ENCODE measurements around the gene LRRC27. TPM values are rescaled to one million over a fixed set of nuclear protein-coding genes. Genes with fewer than 3 reads are reported as not detected.

LRRC27 gene
- total and polyA plus RNA-seq, 4 experiments from 2014 or later: 0.90 to 3.8 (median 3.0) TPM

DNA sequence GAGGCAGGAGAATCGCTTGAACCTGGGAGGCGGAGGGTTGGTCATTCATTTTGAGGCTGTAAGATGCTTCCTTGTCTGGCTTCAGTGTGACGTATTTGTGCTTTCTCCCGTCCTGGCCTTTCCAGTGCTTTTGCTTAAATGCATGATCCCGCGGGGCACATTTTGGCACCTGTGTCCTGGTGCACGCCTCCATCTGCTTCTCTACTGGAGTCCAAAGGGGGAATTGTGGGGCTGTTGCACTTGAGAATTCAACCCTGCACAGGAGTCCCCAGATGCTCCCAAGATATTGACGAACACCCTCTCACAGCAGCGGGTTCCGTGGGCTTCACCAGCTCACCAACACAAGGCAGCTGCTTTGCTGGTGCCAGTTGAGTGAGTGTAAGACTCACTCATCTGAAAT, 10.3 kb upstream of the LRRC27 start:
- no peaks in the 10 kb centered on the region for H3K27me3 ChIP-seq (ENCODE audit: insufficient read depth, low read length)
- DNase-seq: no peak
- Mint-ChIP-seq H3K27ac (no peak overlapping the region), H3K4me1 (peaks cover 9 to 19% (median 11%) of the 10 kb centered on the region in 4 donors), H3K4me3 (no peak overlapping the region), H3K9me3 (no peaks in the 10 kb centered on the region), H3K27me3 (no peaks in the 10 kb centered on the region), H3K36me3 (peaks cover 16 to 26% of the 10 kb centered on the region in 2 donors)
- H3K4me3 ChIP-seq (ENCODE audit: low read length in 2 of 2): no peak overlapping the region
- no peaks in the 10 kb centered on the region for H3K36me3 ChIP-seq (ENCODE audit: insufficient read depth, low read length)
- H3K9me3 ChIP-seq (ENCODE audit: control insufficient read depth in 1 of 2, low read length in 2 of 2): no peaks in the 10 kb centered on the region
- H3K27ac ChIP-seq (ENCODE audit: low read depth, low read length): no peak overlapping the region
- intact Hi-C loops (cut with micrococcal nuclease): no loop called here
- no peaks in the 10 kb centered on the region for H3K4me1 ChIP-seq (ENCODE audit: insufficient read depth, low read length)
- POLR2A ChIA-PET (ENCODE audit: partially characterized antibody): no interaction called here
- CTCF ChIA-PET (ENCODE audit: partially characterized antibody): interaction anchor here (0.6 kb wide), 1 partner anchor 9 kb away, joined by 3 read pairs; no protein-coding TSS in a partner anchor

DNA sequence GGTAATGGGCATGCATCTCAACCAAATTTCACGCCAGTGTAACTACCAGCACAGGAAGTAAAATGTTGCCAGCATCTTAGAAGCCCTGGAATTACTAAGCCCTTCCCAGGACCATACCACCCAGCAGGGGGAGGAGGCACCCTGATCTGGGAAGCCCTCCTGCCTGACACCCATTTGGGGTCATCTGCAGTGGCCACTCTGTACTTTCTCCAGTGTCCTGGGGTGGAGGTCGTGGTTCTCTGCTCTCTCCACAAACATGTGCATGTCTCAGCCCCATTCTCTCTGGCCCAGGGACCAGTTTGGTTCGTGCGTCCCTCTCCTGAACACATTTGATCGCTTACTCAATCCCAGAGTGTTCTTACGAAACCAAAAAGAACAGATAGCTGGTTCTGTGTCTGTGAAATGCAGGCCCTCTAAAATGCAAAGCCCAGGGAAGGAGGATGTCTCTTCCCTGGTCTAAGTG, 9.4 kb upstream of the LRRC27 start:
- CTCF ChIA-PET (ENCODE audit: partially characterized antibody): interaction anchor here (0.6 kb wide), 1 partner anchor 8 kb away, joined by 3 read pairs; no protein-coding TSS in a partner anchor
- H3K27ac Mint-ChIP-seq: no peak overlapping the region

DNA sequence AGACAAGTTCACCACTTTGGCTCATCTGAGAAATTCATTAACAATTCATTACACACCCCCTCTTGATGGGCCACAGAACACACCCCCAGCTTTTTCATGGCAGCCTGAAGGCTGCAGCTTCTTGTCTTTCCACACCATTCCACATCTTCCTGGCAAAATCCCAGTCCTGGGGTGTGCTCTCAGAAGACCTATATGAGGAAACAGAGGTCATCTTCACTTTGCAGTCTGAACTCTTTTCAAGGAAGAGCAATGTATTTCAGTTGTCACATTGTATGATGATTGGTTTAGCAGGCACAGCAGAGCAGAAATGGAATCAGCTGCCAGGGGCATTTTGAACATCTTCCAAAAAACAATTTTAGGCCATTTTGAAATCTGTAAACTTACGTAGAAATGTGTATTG, 7.8 kb upstream of the LRRC27 start:
- no peak for DNase-seq
- H3K4me1 Mint-ChIP-seq: peaks cover 16 to 38% (median 30%) of the 10 kb centered on the region in 4 donors
- CTCF ChIA-PET (ENCODE audit: partially characterized antibody): no interaction called here

More for the DNA sequence above, 9.4 kb upstream of the LRRC27 start:
- Histone ChIP-seq H3K9me3 (ENCODE audit: control insufficient read depth in 1 of 2, low read length in 2 of 2) (no peaks in the 10 kb centered on the region), H3K27ac (ENCODE audit: low read depth, low read length) (no peak overlapping the region), H3K27me3 (ENCODE audit: insufficient read depth, low read length) (no peaks in the 10 kb centered on the region), H3K36me3 (ENCODE audit: insufficient read depth, low read length) (no peaks in the 10 kb centered on the region), H3K4me1 (ENCODE audit: insufficient read depth, low read length) (no peaks in the 10 kb centered on the region), H3K4me3 (ENCODE audit: low read length in 2 of 2) (no peak overlapping the region)
- intact Hi-C loops (cut with micrococcal nuclease): no loop called here
- Mint-ChIP-seq H3K4me3 (no peak overlapping the region), H3K4me1 (peaks cover 13 to 23% (median 17%) of the 10 kb centered on the region in 4 donors), H3K36me3 (peaks cover 20 to 30% of the 10 kb centered on the region in 2 donors), H3K9me3 (peaks cover 0 to 3% (median 0%) of the 10 kb centered on the region in 8 donors), H3K27me3 (no peaks in the 10 kb centered on the region)
- no peak for DNase-seq
- POLR2A ChIA-PET (ENCODE audit: partially characterized antibody): no interaction called here

DNA sequence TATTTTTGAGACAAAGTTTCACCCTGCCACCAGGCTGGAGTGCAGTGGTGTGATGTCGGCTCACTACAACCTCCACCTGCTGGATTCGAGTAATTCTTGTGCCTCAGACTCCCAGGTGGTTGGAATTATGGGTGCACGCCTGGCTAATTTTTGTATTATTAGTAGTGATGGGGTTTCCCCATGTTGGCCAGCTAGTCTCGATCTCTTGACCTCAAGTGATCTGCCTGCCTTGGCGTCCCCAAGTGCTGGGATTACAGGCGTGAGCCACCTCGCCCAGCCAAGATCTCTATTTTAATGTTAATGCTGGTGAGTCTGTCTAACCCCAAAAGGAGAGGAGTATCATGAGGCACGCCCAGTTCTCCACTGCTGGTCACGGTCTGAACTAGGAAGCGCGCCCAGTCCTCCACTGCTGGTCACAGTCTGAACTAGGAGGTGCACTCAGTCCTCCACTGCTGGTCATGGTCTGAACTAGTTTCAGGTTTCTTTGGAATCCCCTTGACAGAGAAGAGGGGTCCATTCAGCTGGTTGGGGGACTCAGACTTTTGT, 5.6 kb upstream of the LRRC27 start:
- H3K9me3 Mint-ChIP-seq: peaks cover 0 to 3% (median 0%) of the 10 kb centered on the region in 8 donors
- intact Hi-C loops (cut with micrococcal nuclease): no loop called here
- peak overlapping the region in 1 of 7 donors; percentile 30 for H3K27ac Mint-ChIP-seq
- ChIA-PET CTCF (ENCODE audit: partially characterized antibody) (no interaction called here), POLR2A (ENCODE audit: partially characterized antibody) (no interaction called here)
- no peak overlapping the region for H3K4me3 ChIP-seq (ENCODE audit: low read length in 2 of 2)
- H3K27me3 Mint-ChIP-seq: no peaks in the 10 kb centered on the region
- H3K36me3 ChIP-seq (ENCODE audit: insufficient read depth, low read length): no peaks in the 10 kb centered on the region
- peaks cover 28% of the 10 kb centered on the region for H3K4me1 ChIP-seq (ENCODE audit: insufficient read depth, low read length)
- no peaks in the 10 kb centered on the region for H3K9me3 ChIP-seq (ENCODE audit: control insufficient read depth in 1 of 2, low read length in 2 of 2)
- no peak overlapping the region for H3K27ac ChIP-seq (ENCODE audit: low read depth, low read length)
- H3K4me3 Mint-ChIP-seq: no peak overlapping the region
- no peak for DNase-seq
- H3K27me3 ChIP-seq (ENCODE audit: insufficient read depth, low read length): no peaks in the 10 kb centered on the region
- peaks cover 30 to 37% of the 10 kb centered on the region in 2 donors for H3K36me3 Mint-ChIP-seq
- H3K4me1 Mint-ChIP-seq: peaks cover 30 to 59% (median 46%) of the 10 kb centered on the region in 4 donors

More for the DNA sequence above, 7.8 kb upstream of the LRRC27 start:
- Histone ChIP-seq H3K9me3 (ENCODE audit: control insufficient read depth in 1 of 2, low read length in 2 of 2) (no peaks in the 10 kb centered on the region), H3K4me3 (ENCODE audit: low read length in 2 of 2) (no peak overlapping the region), H3K27me3 (ENCODE audit: insufficient read depth, low read length) (no peaks in the 10 kb centered on the region), H3K36me3 (ENCODE audit: insufficient read depth, low read length) (no peaks in the 10 kb centered on the region), H3K4me1 (ENCODE audit: insufficient read depth, low read length) (peaks cover 8% of the 10 kb centered on the region), H3K27ac (ENCODE audit: low read depth, low read length) (no peak overlapping the region)
- Mint-ChIP-seq H3K27ac (peak overlapping the region in 1 of 7 donors; percentile 12), H3K9me3 (peaks cover 0 to 3% (median 0%) of the 10 kb centered on the region in 8 donors), H3K27me3 (no peaks in the 10 kb centered on the region), H3K36me3 (peaks cover 30% of the 10 kb centered on the region in 2 donors), H3K4me3 (no peak overlapping the region)
- intact Hi-C loops (cut with micrococcal nuclease): no loop called here
- POLR2A ChIA-PET (ENCODE audit: partially characterized antibody): no interaction called here

DNA sequence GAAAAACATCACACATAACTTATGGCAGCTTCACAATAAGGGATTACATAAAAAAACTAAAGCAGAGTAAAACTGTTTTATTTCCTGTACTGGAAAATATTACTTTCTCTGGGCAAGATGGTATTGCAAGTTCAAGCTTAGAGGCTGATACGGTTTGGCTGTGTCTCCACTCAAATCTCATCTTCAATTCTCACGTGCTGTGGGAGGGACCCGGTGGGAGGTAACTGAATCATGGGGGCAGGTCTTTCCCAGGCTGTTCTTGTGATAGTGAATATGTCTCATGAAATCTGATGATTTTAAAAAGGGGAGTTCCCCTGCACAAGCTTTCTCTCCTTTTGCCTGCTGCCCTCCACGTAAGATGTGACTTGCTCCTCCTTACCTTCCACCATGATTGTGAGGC, 5.1 kb upstream of the LRRC27 start:
- POLR2A ChIA-PET (ENCODE audit: partially characterized antibody): no interaction called here
- Mint-ChIP-seq H3K27me3 (peaks cover 0 to under 1% of the 10 kb centered on the region in 2 donors), H3K36me3 (peaks cover 30 to 39% of the 10 kb centered on the region in 2 donors), H3K4me3 (no peak overlapping the region), H3K9me3 (peaks cover 0 to 4% (median 0%) of the 10 kb centered on the region in 8 donors), H3K27ac (peak overlapping the region in 5 of 7 donors; percentile 25 to 90 (median 72)), H3K4me1 (peaks cover 30 to 60% (median 48%) of the 10 kb centered on the region in 4 donors)
- Histone ChIP-seq H3K9me3 (ENCODE audit: control insufficient read depth in 1 of 2, low read length in 2 of 2) (no peaks in the 10 kb centered on the region), H3K4me1 (ENCODE audit: insufficient read depth, low read length) (peaks cover 28% of the 10 kb centered on the region), H3K4me3 (ENCODE audit: low read length in 2 of 2) (no peak overlapping the region), H3K27ac (ENCODE audit: low read depth, low read length) (no peak overlapping the region), H3K27me3 (ENCODE audit: insufficient read depth, low read length) (no peaks in the 10 kb centered on the region), H3K36me3 (ENCODE audit: insufficient read depth, low read length) (no peaks in the 10 kb centered on the region)
- DNase-seq: no peak
- CTCF ChIA-PET (ENCODE audit: partially characterized antibody): no interaction called here
- intact Hi-C loops (cut with micrococcal nuclease): no loop called here

DNA sequence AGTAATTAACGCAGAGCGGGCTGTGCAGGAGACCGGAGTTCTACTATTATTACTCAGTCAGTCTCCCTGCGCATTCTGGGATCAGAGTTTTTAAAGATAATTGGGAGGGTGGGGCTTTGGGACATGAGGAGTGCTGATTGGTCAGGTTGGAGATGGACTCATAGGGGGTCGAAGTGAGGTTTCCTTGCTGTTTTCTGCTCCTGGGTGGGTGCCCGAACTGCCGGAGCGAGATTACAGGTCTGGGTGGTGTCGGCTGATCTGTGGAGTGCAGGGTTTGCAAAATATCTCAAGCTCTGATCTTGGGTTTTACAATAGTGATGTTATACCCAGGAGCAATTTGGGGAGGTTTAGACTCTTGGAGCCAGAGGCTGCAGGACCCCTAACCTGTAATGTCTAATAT, 3.9 kb upstream of the LRRC27 start:
- no peak overlapping the region for H3K4me3 ChIP-seq (ENCODE audit: low read length in 2 of 2)

DNA sequence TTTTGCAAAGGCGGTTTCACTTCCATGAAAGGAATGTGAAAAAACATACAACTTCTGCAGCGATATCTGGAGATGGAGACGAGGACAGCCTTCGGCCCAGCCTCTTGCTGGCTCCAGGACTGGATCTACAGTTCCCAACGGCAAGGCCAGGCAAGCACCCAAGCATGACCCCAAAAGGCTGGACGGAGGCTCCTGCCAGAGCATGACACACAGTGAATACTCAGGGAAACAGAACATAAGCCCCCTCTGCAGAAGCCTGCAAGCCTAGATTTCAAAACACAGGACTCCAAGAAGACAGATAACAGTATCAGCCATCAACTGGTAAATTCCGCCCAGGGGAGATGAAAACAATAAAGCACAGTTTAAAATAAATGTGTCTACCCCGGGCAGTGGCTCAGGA, 3.3 kb upstream of the LRRC27 start:
- intact Hi-C loops (cut with micrococcal nuclease): no loop called here
- no peak for DNase-seq
- Histone ChIP-seq H3K36me3 (ENCODE audit: insufficient read depth, low read length) (no peaks in the 10 kb centered on the region), H3K4me3 (ENCODE audit: low read length in 2 of 2) (no peak overlapping the region), H3K27me3 (ENCODE audit: insufficient read depth, low read length) (no peaks in the 10 kb centered on the region), H3K27ac (ENCODE audit: low read depth, low read length) (no peak overlapping the region), H3K9me3 (ENCODE audit: control insufficient read depth in 1 of 2, low read length in 2 of 2) (no peaks in the 10 kb centered on the region), H3K4me1 (ENCODE audit: insufficient read depth, low read length) (peaks cover 35% of the 10 kb centered on the region)
- peak overlapping the region in 3 of 7 donors; percentile 9 to 72 (median 59) for H3K27ac Mint-ChIP-seq
- H3K9me3 Mint-ChIP-seq: peaks cover 0 to 5% (median 0%) of the 10 kb centered on the region in 8 donors
- CTCF ChIA-PET (ENCODE audit: partially characterized antibody): no interaction called here
- H3K36me3 Mint-ChIP-seq: peaks cover 27 to 40% of the 10 kb centered on the region in 2 donors
- H3K4me1 Mint-ChIP-seq: peaks cover 33 to 74% (median 56%) of the 10 kb centered on the region in 4 donors
- H3K4me3 Mint-ChIP-seq: peak overlapping the region in 5 of 8 donors; percentile 24 to 43 (median 31)
- H3K27me3 Mint-ChIP-seq: peaks cover 0 to 1% of the 10 kb centered on the region in 2 donors
- POLR2A ChIA-PET (ENCODE audit: partially characterized antibody): no interaction called here

More for the DNA sequence above, 3.9 kb upstream of the LRRC27 start:
- Histone ChIP-seq H3K36me3 (ENCODE audit: insufficient read depth, low read length) (no peaks in the 10 kb centered on the region), H3K9me3 (ENCODE audit: control insufficient read depth in 1 of 2, low read length in 2 of 2) (no peaks in the 10 kb centered on the region), H3K27ac (ENCODE audit: low read depth, low read length) (no peak overlapping the region), H3K27me3 (ENCODE audit: insufficient read depth, low read length) (no peaks in the 10 kb centered on the region), H3K4me1 (ENCODE audit: insufficient read depth, low read length) (peaks cover 35% of the 10 kb centered on the region)
- Mint-ChIP-seq H3K4me1 (peaks cover 34 to 69% (median 54%) of the 10 kb centered on the region in 4 donors), H3K36me3 (peaks cover 30 to 43% of the 10 kb centered on the region in 2 donors), H3K27ac (peak overlapping the region in 5 of 7 donors; percentile 9 to 82 (median 33)), H3K27me3 (peaks cover 0 to 1% of the 10 kb centered on the region in 2 donors), H3K9me3 (peaks cover 0 to 5% (median 0%) of the 10 kb centered on the region in 8 donors), H3K4me3 (peak overlapping the region in 5 of 8 donors; percentile 10 to 68 (median 31))
- intact Hi-C loops (cut with micrococcal nuclease): no loop called here
- CTCF ChIA-PET (ENCODE audit: partially characterized antibody): no interaction called here
- POLR2A ChIA-PET (ENCODE audit: partially characterized antibody): no interaction called here
- DNase-seq: no peak

All from CD4-positive, alpha-beta memory T cell (primary cell).